GM23338 (cell line): ENCODE measurements around the gene NNT. TPM values are rescaled to one million over a fixed set of nuclear protein-coding genes. Genes with fewer than 3 reads are reported as not detected.
"Not testable (repeated sequence)": the region's sequence is repeated elsewhere in the genome, so short reads cannot be mapped to it uniquely, and the experiment has no call there.

Source experiments
- ATAC-seq: fragments of 200-7000 bp; cut with Tn5 transposase; 3 replicates; pipeline ENCODE4 v1.9.1; 2020
- DNase-seq: peaks from one replicate; pipeline ENCODE4 v3.0.0-alpha.2; 2015; ENCODE audit warnings: low spot score
- H2AFZ ChIP-seq: fragments of 200-600 bp; sonication (generic); 2 replicates; pipeline ENCODE4 v1.8.0; 2016; ENCODE audit warnings: antibody characterized with exemption, mild to moderate bottlenecking, moderate library complexity
- H3F3A ChIP-seq: fragments of 200-600 bp; sonication (generic); replicated peaks from 2 replicates; pipeline ENCODE4 v1.8.0; 2017; ENCODE audit warnings: antibody characterized with exemption, mixed run types, low read depth
- H3K27ac ChIP-seq: fragments of 200-600 bp; sonication (generic); 2 replicates; pipeline ENCODE4 v1.6.1; 2016; ENCODE audit warnings: low read depth
- H3K27me3 ChIP-seq: fragments of 200-600 bp; sonication (generic); 2 replicates; pipeline ENCODE4 v1.8.0; 2016; ENCODE audit warnings: mild to moderate bottlenecking, mixed run types, moderate library complexity; ENCODE audit not compliant: insufficient read depth
- H3K36me3 ChIP-seq: fragments of 200-600 bp; sonication (generic); 2 replicates; pipeline ENCODE4 v1.8.0; 2016; ENCODE audit warnings: mild to moderate bottlenecking; ENCODE audit not compliant: insufficient read depth
- H3K4me1 ChIP-seq: fragments of 200-600 bp; sonication (generic); 2 replicates; pipeline ENCODE4 v1.8.0; 2016; ENCODE audit warnings: mild to moderate bottlenecking, moderate library complexity; ENCODE audit not compliant: insufficient read depth
- H3K4me2 ChIP-seq: fragments of 200-600 bp; sonication (generic); 2 replicates; pipeline ENCODE4 v1.7.1; 2017; ENCODE audit warnings: mixed run types
- H3K4me3 ChIP-seq: fragments of 200-600 bp; sonication (generic); 2 replicates; pipeline ENCODE4 v1.6.1; 2016; ENCODE audit warnings: mixed run types
- H3K79me2 ChIP-seq: fragments of 200-600 bp; sonication (generic); replicated peaks from 2 replicates; pipeline ENCODE4 v1.8.0; 2017; ENCODE audit warnings: mild to moderate bottlenecking; ENCODE audit not compliant: insufficient read depth
- H3K9me2 ChIP-seq: fragments of 200-600 bp; sonication (generic); 2 replicates; pipeline ENCODE4 v1.8.0; 2017; ENCODE audit not compliant: insufficient read depth
- H4K20me1 ChIP-seq: fragments of 200-600 bp; sonication (generic); replicated peaks from 2 replicates; pipeline ENCODE4 v1.8.0; 2017; ENCODE audit warnings: mild to moderate bottlenecking; ENCODE audit not compliant: insufficient read depth
- H3K27ac Mint-ChIP-seq: 2 replicates; pipeline ENCODE4 v1.8.0; 2020; ENCODE audit warnings: inconsistent platforms, mild to moderate bottlenecking, moderate library complexity, mixed read lengths
- H3K27me3 Mint-ChIP-seq: 3 replicates; pipeline ENCODE4 v1.8.0; 2022; ENCODE audit warnings: low read depth, mild to moderate bottlenecking, moderate library complexity, mixed read lengths, inconsistent platforms; ENCODE audit not compliant: insufficient read depth, poor library complexity
- H3K36me3 Mint-ChIP-seq: 3 replicates; pipeline ENCODE4 v1.8.0; 2021; ENCODE audit warnings: low read depth, mild to moderate bottlenecking, inconsistent platforms, moderate library complexity, mixed read lengths
- H3K4me1 Mint-ChIP-seq: 3 replicates; pipeline ENCODE4 v1.8.0; 2020; ENCODE audit warnings: mild to moderate bottlenecking, inconsistent platforms, mixed read lengths
- H3K4me3 Mint-ChIP-seq: 3 replicates; pipeline ENCODE4 v1.8.0; 2021; ENCODE audit warnings: moderate library complexity, mild to moderate bottlenecking, inconsistent platforms, mixed read lengths
- H3K9me3 Mint-ChIP-seq: 3 replicates; pipeline ENCODE4 v1.8.0; 2020; ENCODE audit warnings: moderate library complexity, mild to moderate bottlenecking, inconsistent platforms, mixed read lengths
- CREB1 ChIP-seq: fragments of 250-450 bp; sonication (Bioruptor Pico); IDR thresholded peaks from 2 replicates; pipeline ENCODE4 v1.5.0; 2020; ENCODE audit warnings: low read depth, mild to moderate bottlenecking, moderate library complexity
- CTCF ChIP-seq, 2 experiments: fragments of 200-600 bp in 1 of 2; sonication (generic) in 1 of 2; conservative IDR thresholded peaks; 2 replicates each; pipeline versions ENCODE4 v1.5.1 to v1.6.1; 2016 to 2017; ENCODE audit warnings: antibody characterized with exemption in 2 of 2, low read depth in 2 of 2, mild to moderate bottlenecking in 2 of 2, moderate library complexity in 1 of 2
- EZH2phosphoT487 ChIP-seq: fragments of 200-600 bp; sonication (generic); IDR thresholded peaks from one replicate; pipeline ENCODE4 v1.8.1; 2018; ENCODE audit warnings: antibody characterized with exemption; ENCODE audit not compliant: unreplicated experiment
- JUNB ChIP-seq: IDR thresholded peaks from one replicate; pipeline ENCODE4 v1.6.1; 2016; ENCODE audit warnings: antibody characterized with exemption; ENCODE audit not compliant: unreplicated experiment
- POLR2AphosphoS5 ChIP-seq: IDR thresholded peaks from 2 replicates; pipeline ENCODE4 v1.6.1; 2016; ENCODE audit warnings: antibody characterized with exemption, low read depth
- REST ChIP-seq: IDR thresholded peaks from one replicate; pipeline ENCODE4 v1.6.1; 2018; ENCODE audit warnings: antibody characterized with exemption; ENCODE audit not compliant: unreplicated experiment
- STAT1 ChIP-seq: IDR thresholded peaks from one replicate; pipeline ENCODE4 v1.6.1; 2016; ENCODE audit warnings: antibody characterized with exemption; ENCODE audit not compliant: unreplicated experiment
- ZNF331 ChIP-seq: fragments of 250-450 bp; sonication (Bioruptor Pico); IDR thresholded peaks from 2 replicates; pipeline ENCODE4 v1.5.0; 2020; ENCODE audit warnings: low read depth, mild to moderate bottlenecking, moderate library complexity
- polyA plus RNA-seq: library from polyadenylated mRNA; unstranded; fragments of >200 nt; fragmentation: Nextera tagmentation; extraction: Ambion mirVana; gene quantifications from 2 replicates; pipeline ENCODE4 v1.2.1, GENCODE V29; 2016
- total RNA-seq: library from RNA; depleted of rRNA; stranded (reverse); fragments of >200 nt; shearing (Covaris generic); gene quantifications from 2 replicates; pipeline ENCODE4 v1.2.3, GENCODE V29; 2014

Gene NNT
- total and polyA plus RNA-seq, 2 experiments from 2014 or later = 10.8 to 15.9 TPM

GRCh38 chr5:43555895-43556606 is 46.9 kb upstream of the NNT start (continued):
- no peak for TF ChIP-seq REST
- TF ChIP-seq JUNB = no peak
- TF ChIP-seq STAT1 = no peak
- TF ChIP-seq POLR2AphosphoS5 = peak; percentile 49
- no peak for TF ChIP-seq CREB1
- no peak for TF ChIP-seq ZNF331 (CRISPR knock-in tag)
- TF ChIP-seq EZH2phosphoT487 = no peak

- Histone ChIP-seq H3K79me2 (peaks cover 48% of the 10 kb centered on the region), H3K36me3 (peaks cover 28% of the 10 kb centered on the region), H3K4me2 (peak overlapping the region; percentile 88; the same call in 1 of the 2 replicates), H3K4me1 (peaks cover 27% of the 10 kb centered on the region), H4K20me1 (peaks cover 13% of the 10 kb centered on the region), H3K27ac (peak overlapping the region; percentile 87), H3K4me3 (peak overlapping the region; percentile 81)
- Mint-ChIP-seq H3K27me3 (peaks cover 11% of the 10 kb centered on the region), H3K4me1 (peaks cover 12% of the 10 kb centered on the region), H3K4me3 (peak overlapping the region; percentile 92; the same call in 2 of the 3 replicates)
- H3F3A ChIP-seq, H3K27me3 ChIP-seq, H2AFZ ChIP-seq, DNase-seq, H3K9me3 Mint-ChIP-seq, H3K36me3 Mint-ChIP-seq, H3K27ac Mint-ChIP-seq, H3K9me2 ChIP-seq: not testable (repeated sequence)
- ATAC-seq = peak; percentile 82; the same call in 2 of the 3 replicates
Observed at GRCh38 chr5:43556607-43556856, 46.4 kb upstream of the NNT start.

- peak within 1 kb of the TSS; percentile 87 for H3K27ac ChIP-seq
- H3K4me1 ChIP-seq = peaks cover 27% of the 10 kb centered on the region
- H3K36me3 Mint-ChIP-seq = peaks cover 7% of the 10 kb centered on the region
- peak within 1 kb of the TSS; percentile 88 for H3K4me2 ChIP-seq
- H3K27me3 Mint-ChIP-seq = peaks cover 11% of the 10 kb centered on the region
- DNase-seq (peak; percentile 87), ATAC-seq (peak; percentile 71)
- H3K4me3 Mint-ChIP-seq = peak within 1 kb of the TSS; percentile 92
- H3K4me3 ChIP-seq = peak within 1 kb of the TSS; percentile 81
- peaks cover 12% of the 10 kb centered on the region for H3K4me1 Mint-ChIP-seq
- H4K20me1 ChIP-seq = peaks cover 12% of the 10 kb centered on the region; the same call in 1 of the 2 replicates
- no peaks in the 10 kb centered on the region for H3K27me3 ChIP-seq
- H3K27ac Mint-ChIP-seq = peak within 1 kb of the TSS; percentile 98
- H3K79me2 ChIP-seq = peaks cover 43% of the 10 kb centered on the region
- peak within 1 kb of the TSS; percentile 88 for H2AFZ ChIP-seq
- no peaks in the 10 kb centered on the region for H3K9me3 Mint-ChIP-seq
- H3K36me3 ChIP-seq = peaks cover 25% of the 10 kb centered on the region
- no peaks in the 10 kb centered on the region for H3F3A ChIP-seq
- no peaks in the 10 kb centered on the region for H3K9me2 ChIP-seq
- peak; percentile 34 to 57 for TF ChIP-seq CTCF (conservative IDR thresholded peaks at IDR 0.05; ENCODE audit: low read depth in 2 of 2)
Observed at GRCh38 chr5:43556857-43557542, 46.0 kb upstream of the NNT start, which contains the start of gene PAIP1. PAIP1 (minus strand) TSS chr5:43557077; CDS start chr5:43556846, 231 bp downstream.
